Naive thymus-derived CD4-positive, alpha-beta T cell (primary cell): ENCODE data around the gene SRRM5. TPM values are rescaled to one million over a fixed set of nuclear protein-coding genes. Genes with fewer than 3 reads are reported as not detected.

Experiments
- ATAC-seq: fragments of 150-1000 bp; cut with Tn5 transposase; 2 replicates; pipeline ENCODE4 v1.10.0; 2021; ENCODE audit warnings: mild to moderate bottlenecking, moderate library complexity
- CTCF ChIA-PET: fragments of 350-600 bp; sonication (Branson Sonifier 250); formaldehyde crosslinking; loops from one replicate; lab custom pipeline; 2021; ENCODE audit warnings: antibody characterized with exemption; lab: Charles Lee
- POLR2A ChIA-PET: fragments of 350-600 bp; sonication (Branson Sonifier 250); formaldehyde crosslinking; loops from one replicate; lab custom pipeline; 2021; ENCODE audit warnings: antibody characterized with exemption, inconsistent platforms; lab: Charles Lee
- DNase-seq, 9 donors: peaks; one replicate each; pipeline versions ENCODE4 v3.0.0 to v3.0.0-alpha.2; 2020 to 2022; ENCODE audit warnings: mixed read lengths in 1 of 9
- H3K27ac ChIP-seq: one replicate; pipeline ENCODE4 v1.7.0; 2013; ENCODE audit warnings: mild to moderate bottlenecking, low read depth, low read length, moderate library complexity
- H3K27me3 ChIP-seq, 2 donors: one replicate each; pipeline ENCODE4 v1.7.0; 2013; ENCODE audit warnings: low read length in 2 of 2, mild to moderate bottlenecking in 2 of 2, moderate library complexity in 2 of 2; ENCODE audit not compliant: control insufficient read depth in 2 of 2, insufficient read depth in 2 of 2
- H3K36me3 ChIP-seq, 3 experiments: 1 replicate in 2 of 3; 2 replicates in 1 of 3; pipeline ENCODE4 v1.7.0; 2013; ENCODE audit warnings: low read length in 3 of 3, mild to moderate bottlenecking in 3 of 3, moderate library complexity in 1 of 3; ENCODE audit not compliant: insufficient read depth in 3 of 3, control insufficient read depth in 2 of 3
- H3K4me1 ChIP-seq, 2 donors: one replicate each; pipeline ENCODE4 v1.7.0; 2013; ENCODE audit warnings: low read length in 2 of 2, mild to moderate bottlenecking in 2 of 2, moderate library complexity in 1 of 2; ENCODE audit not compliant: control insufficient read depth in 2 of 2, insufficient read depth in 2 of 2
- H3K4me3 ChIP-seq: 2 replicates; pipeline ENCODE4 v1.7.0; 2013; ENCODE audit warnings: mild to moderate bottlenecking, low read length
- H3K9me3 ChIP-seq, 3 experiments: 1 replicate in 2 of 3; 2 replicates in 1 of 3; pipeline ENCODE4 v1.7.0; 2013; ENCODE audit warnings: low read length in 3 of 3; ENCODE audit not compliant: control insufficient read depth in 2 of 3
- H3K27ac Mint-ChIP-seq, 9 donors: one replicate each; pipeline ENCODE4 v1.8.0; 2020 to 2022; ENCODE audit warnings: mixed read lengths in 9 of 9, mild to moderate bottlenecking in 8 of 9, moderate library complexity in 5 of 9, inconsistent platforms in 2 of 9
- H3K27me3 Mint-ChIP-seq, 5 donors: one replicate each; pipeline ENCODE4 v1.8.0; 2021 to 2022; ENCODE audit warnings: mixed read lengths in 5 of 5, mild to moderate bottlenecking in 1 of 5
- H3K36me3 Mint-ChIP-seq, 5 donors: one replicate each; pipeline ENCODE4 v1.8.0; 2020 to 2022; ENCODE audit warnings: mixed read lengths in 5 of 5, mild to moderate bottlenecking in 3 of 5, inconsistent platforms in 1 of 5
- H3K4me1 Mint-ChIP-seq, 7 donors: one replicate each; pipeline ENCODE4 v1.8.0; 2020 to 2022; ENCODE audit warnings: mixed read lengths in 7 of 7, mild to moderate bottlenecking in 3 of 7, inconsistent platforms in 1 of 7
- H3K4me3 Mint-ChIP-seq, 10 donors: one replicate each; pipeline ENCODE4 v1.8.0; 2020 to 2022; ENCODE audit warnings: mild to moderate bottlenecking in 10 of 10, mixed read lengths in 10 of 10, moderate library complexity in 6 of 10, inconsistent platforms in 2 of 10
- H3K9me3 Mint-ChIP-seq, 11 donors: one replicate each; pipeline ENCODE4 v1.8.0; 2020 to 2022; ENCODE audit warnings: mixed read lengths in 11 of 11, mild to moderate bottlenecking in 4 of 11, inconsistent platforms in 1 of 11, moderate library complexity in 1 of 11
- intact Hi-C, 2 donors: fragments of 100-400 bp; cut with micrococcal nuclease; formaldehyde crosslinking; loops; one replicate each; pipeline ENCODE4 v1.15.1; 2023
- polyA plus RNA-seq, 2 donors: library from polyadenylated mRNA; unstranded; fragments of 300-500 nt; fragmentation: Illumina TruSeq; gene quantifications; one replicate each; pipeline ENCODE4 v1.2.3, GENCODE V29; 2021
- total RNA-seq, 6 experiments: library from RNA in 5 of 6; stranded (reverse) in 5 of 6; gene quantifications; 1 replicate in 5 of 6; 2 replicates in 1 of 6; pipeline ENCODE4 v1.2.3 and lab custom pipeline; 2021 to 2026

Gene SRRM5
- total and polyA plus RNA-seq, 7 experiments from 2014 or later = 0.56 to 1.7 (median 1.1) TPM

DNA sequence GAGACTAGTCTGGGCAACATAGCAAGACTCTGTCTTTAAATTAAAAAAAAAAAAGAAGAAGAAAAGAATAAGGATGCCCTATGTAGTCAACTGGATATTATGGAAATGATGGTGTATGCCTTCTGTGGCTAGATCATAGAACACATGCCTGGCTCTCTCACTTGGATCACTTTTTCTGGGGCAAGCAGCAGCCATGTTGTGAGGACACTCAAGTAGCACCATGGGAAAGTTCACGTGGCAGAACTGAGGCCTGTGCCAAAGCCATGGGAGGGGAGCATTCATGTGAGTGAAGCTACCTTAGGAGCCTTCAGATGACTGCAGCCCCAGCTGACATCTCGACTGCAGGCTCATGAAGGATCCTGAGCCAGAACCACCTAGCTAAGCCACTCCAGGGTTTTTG, 46.1 kb downstream of the SRRM5 start:
- H3K27ac Mint-ChIP-seq = no peak overlapping the region
- peaks cover 13 to 62% (median 43%) of the 10 kb centered on the region in 5 donors for H3K36me3 Mint-ChIP-seq
- H3K4me1 Mint-ChIP-seq = peaks cover 0 to 3% (median 0%) of the 10 kb centered on the region in 7 donors
- DNase-seq (peak in 1 of 9 donors; percentile 1), ATAC-seq (peak; percentile 23)
- no peaks in the 10 kb centered on the region for H3K27me3 ChIP-seq
- no peaks in the 10 kb centered on the region for H3K27me3 Mint-ChIP-seq
- H3K36me3 ChIP-seq = peaks cover 0 to 6% (median 0%) of the 10 kb centered on the region in 3 experiments
- H3K4me3 Mint-ChIP-seq = no peak overlapping the region
- intact Hi-C loops = no loop called here
- H3K9me3 Mint-ChIP-seq = peaks cover 0 to 16% (median 6%) of the 10 kb centered on the region in 11 donors
- no peaks in the 10 kb centered on the region for H3K4me1 ChIP-seq
- ChIA-PET CTCF (no interaction called here), POLR2A (no interaction called here)
- no peaks in the 10 kb centered on the region for H3K9me3 ChIP-seq
- H3K27ac ChIP-seq = no peak overlapping the region
- no peak overlapping the region for H3K4me3 ChIP-seq

DNA sequence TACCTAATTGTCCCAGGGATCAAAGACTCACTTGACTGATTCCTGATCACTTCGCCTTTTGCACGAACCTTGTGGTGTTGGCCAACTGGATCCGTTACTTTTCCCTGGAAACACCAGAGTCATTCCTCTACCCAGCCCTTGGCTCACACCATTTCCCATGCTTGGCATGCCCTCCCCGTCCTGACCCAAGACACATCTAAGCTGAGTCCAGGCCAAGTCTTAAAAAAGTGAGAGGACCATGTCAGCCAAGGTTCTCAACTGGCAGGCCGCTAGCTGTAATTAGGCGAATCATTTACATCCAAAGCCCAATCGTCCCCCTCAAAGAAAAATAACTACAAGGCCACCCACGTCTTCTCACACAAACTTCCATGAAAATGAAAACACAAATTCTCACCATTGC, 46.6 kb downstream of the SRRM5 start:
- peaks cover 0 to 16% (median 6%) of the 10 kb centered on the region in 11 donors for H3K9me3 Mint-ChIP-seq
- Histone ChIP-seq H3K36me3 (peaks cover 0 to 6% (median 0%) of the 10 kb centered on the region in 3 experiments), H3K4me1 (peaks cover 0 to 4% of the 10 kb centered on the region in 2 donors), H3K27me3 (no peaks in the 10 kb centered on the region), H3K27ac (no peak overlapping the region), H3K9me3 (no peaks in the 10 kb centered on the region), H3K4me3 (no peak overlapping the region)
- CTCF ChIA-PET = no interaction called here
- DNase-seq (peak in 1 of 9 donors; percentile 2), ATAC-seq (no peak)
- intact Hi-C loops = no loop called here
- H3K36me3 Mint-ChIP-seq = peaks cover 13 to 60% (median 39%) of the 10 kb centered on the region in 5 donors
- H3K4me1 Mint-ChIP-seq = peaks cover 2 to 6% (median 4%) of the 10 kb centered on the region in 7 donors
- H3K4me3 Mint-ChIP-seq = no peak overlapping the region
- no peak overlapping the region for H3K27ac Mint-ChIP-seq
- POLR2A ChIA-PET = no interaction called here
- H3K27me3 Mint-ChIP-seq = no peaks in the 10 kb centered on the region

DNA sequence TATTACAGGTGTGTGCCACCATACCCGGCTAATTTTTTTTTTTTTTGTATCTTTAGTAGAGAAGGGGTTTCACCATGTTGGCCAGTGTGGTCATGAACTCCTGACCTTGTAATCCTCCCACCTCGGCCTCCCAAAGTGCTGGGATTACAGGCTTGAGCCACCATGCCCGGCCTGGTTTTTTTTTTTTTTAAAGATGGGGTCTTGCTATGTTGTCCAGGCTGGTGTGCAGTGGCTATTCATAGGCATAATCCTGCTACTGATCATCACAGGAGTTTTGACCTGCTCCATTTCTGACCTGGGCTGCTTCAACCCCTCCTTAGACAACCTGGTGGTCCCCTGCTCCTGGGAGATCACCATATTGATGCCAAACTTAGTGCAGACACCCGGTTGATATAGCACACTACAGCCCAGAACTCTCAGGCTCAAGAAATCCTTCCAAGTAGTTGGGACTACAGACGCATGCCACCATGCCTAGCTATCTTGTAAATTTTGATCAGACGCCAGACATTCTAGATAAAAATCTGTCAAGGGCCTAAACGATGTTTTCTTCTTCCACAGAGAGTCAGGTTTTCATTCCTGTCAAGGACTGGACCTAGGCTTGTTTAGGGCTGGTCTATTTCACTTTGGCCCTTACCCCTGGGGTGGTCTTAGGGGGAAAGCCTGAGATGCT, 48.5 kb downstream of the SRRM5 start:
- DNase-seq (no peak), ATAC-seq (no peak)
- H3K4me3 ChIP-seq = no peak overlapping the region
- peaks cover 11 to 65% (median 32%) of the 10 kb centered on the region in 5 donors for H3K36me3 Mint-ChIP-seq
- intact Hi-C loops = no loop called here
- peaks cover 7 to 22% of the 10 kb centered on the region in 2 donors for H3K4me1 ChIP-seq
- H3K27me3 ChIP-seq = no peaks in the 10 kb centered on the region
- peaks cover 18 to 25% (median 23%) of the 10 kb centered on the region in 7 donors for H3K4me1 Mint-ChIP-seq
- ChIA-PET POLR2A (no interaction called here), CTCF (no interaction called here)
- no peaks in the 10 kb centered on the region for H3K9me3 ChIP-seq
- no peak overlapping the region for H3K27ac ChIP-seq
- peaks cover 0 to 16% (median 6%) of the 10 kb centered on the region in 11 donors for H3K9me3 Mint-ChIP-seq
- H3K36me3 ChIP-seq = peaks cover 0 to 4% (median 0%) of the 10 kb centered on the region in 3 experiments
- H3K27ac Mint-ChIP-seq = no peak overlapping the region
- H3K27me3 Mint-ChIP-seq = no peaks in the 10 kb centered on the region
- no peak overlapping the region for H3K4me3 Mint-ChIP-seq

DNA sequence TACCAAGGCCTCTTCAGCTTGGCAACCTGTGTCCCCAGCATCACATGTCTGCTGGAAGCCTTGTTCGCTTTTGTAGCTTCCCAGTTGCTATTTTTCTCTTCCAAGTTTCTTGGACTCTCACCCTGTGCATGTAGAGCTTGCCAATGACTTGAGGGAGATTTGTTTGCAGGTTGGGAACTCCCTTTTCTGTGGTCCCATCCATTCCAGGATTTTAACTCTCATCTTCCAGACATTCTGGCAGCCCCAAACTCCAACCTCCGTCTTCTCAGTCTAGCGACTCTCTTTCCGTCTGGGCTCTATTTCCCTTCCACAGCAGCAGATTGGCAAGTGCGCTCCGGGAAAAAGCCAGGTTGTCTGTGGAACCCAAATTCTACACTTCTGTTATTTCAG, 49.1 kb downstream of the SRRM5 start:
- Mint-ChIP-seq H3K27me3 (no peaks in the 10 kb centered on the region), H3K4me1 (peaks cover 18 to 26% (median 23%) of the 10 kb centered on the region in 7 donors), H3K4me3 (no peak overlapping the region), H3K9me3 (peaks cover 0 to 16% (median 6%) of the 10 kb centered on the region in 11 donors), H3K27ac (no peak overlapping the region), H3K36me3 (peaks cover 6 to 61% (median 28%) of the 10 kb centered on the region in 5 donors)
- H3K36me3 ChIP-seq = no peaks in the 10 kb centered on the region
- H3K4me3 ChIP-seq = no peak overlapping the region
- no peak for ATAC-seq
- H3K27me3 ChIP-seq = no peaks in the 10 kb centered on the region
- intact Hi-C loops = no loop called here
- DNase-seq = no peak
- ChIA-PET POLR2A (no interaction called here), CTCF (no interaction called here)
- no peak overlapping the region for H3K27ac ChIP-seq
- peaks cover 7 to 22% of the 10 kb centered on the region in 2 donors for H3K4me1 ChIP-seq
- H3K9me3 ChIP-seq = no peaks in the 10 kb centered on the region

DNA sequence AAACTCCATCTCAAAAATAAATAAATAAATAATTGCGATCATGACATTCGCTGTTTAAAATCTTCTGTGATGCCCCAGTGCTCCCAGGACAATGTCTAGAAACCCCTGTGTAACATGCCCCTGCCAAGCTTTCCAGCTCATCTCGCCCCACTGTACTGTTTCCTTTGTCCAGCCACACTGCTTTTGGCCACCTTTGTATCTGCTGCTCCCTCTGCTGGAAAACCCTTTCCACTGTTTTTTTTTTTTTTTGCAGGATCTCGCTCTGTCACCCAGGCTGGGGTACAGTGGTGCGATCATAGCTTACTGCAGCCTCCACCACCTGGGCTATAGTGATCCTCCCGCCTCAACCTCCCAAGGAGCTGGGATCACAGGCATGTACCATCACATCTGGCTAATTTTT, 50.6 kb downstream of the SRRM5 start:
- CTCF ChIA-PET = no interaction called here
- H3K4me3 ChIP-seq = no peak overlapping the region
- Mint-ChIP-seq H3K9me3 (peaks cover 0 to 16% (median 6%) of the 10 kb centered on the region in 11 donors), H3K27me3 (no peaks in the 10 kb centered on the region), H3K27ac (no peak overlapping the region), H3K36me3 (peaks cover 6 to 59% (median 23%) of the 10 kb centered on the region in 5 donors), H3K4me3 (no peak overlapping the region), H3K4me1 (peaks cover 21 to 33% (median 29%) of the 10 kb centered on the region in 7 donors)
- H3K36me3 ChIP-seq = no peaks in the 10 kb centered on the region
- ATAC-seq = no peak
- peaks cover 8 to 25% of the 10 kb centered on the region in 2 donors for H3K4me1 ChIP-seq
- DNase-seq = no peak
- H3K27ac ChIP-seq = no peak overlapping the region
- no peaks in the 10 kb centered on the region for H3K27me3 ChIP-seq
- intact Hi-C loops = no loop called here
- H3K9me3 ChIP-seq = no peaks in the 10 kb centered on the region
- POLR2A ChIA-PET = interaction anchor here (0.6 kb wide), 2 partner anchors 9 kb away, joined by 3 to 4 read pairs; no protein-coding TSS in a partner anchor

DNA sequence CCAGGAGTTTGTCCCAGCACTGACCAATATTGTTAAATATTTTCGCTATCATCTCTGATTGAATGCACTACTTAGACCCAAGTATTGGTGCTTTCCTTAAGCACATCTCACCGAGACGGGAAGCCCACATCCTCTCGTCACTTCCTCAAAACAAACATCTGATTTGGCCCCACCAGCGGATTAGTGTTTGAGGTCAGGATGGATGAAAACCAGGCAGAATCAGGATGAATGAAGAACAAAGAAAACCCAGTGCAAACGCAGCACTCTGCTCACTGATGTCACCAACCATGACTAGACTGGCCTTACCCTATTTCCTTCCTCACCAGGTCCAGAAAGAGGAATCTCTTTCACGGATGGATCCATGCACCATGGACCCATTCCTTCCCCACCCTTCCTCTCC, 52.1 kb downstream of the SRRM5 start:
- Mint-ChIP-seq H3K36me3 (peaks cover 0 to 53% (median 20%) of the 10 kb centered on the region in 5 donors), H3K27ac (peak overlapping the region; percentile 23 to 85 (median 71)), H3K27me3 (no peaks in the 10 kb centered on the region), H3K9me3 (peaks cover 0 to 8% (median under 1%) of the 10 kb centered on the region in 11 donors), H3K4me1 (peaks cover 29 to 44% (median 38%) of the 10 kb centered on the region in 7 donors), H3K4me3 (peak overlapping the region; percentile 26 to 78 (median 58))
- ATAC-seq (peak; percentile 1), DNase-seq (peak in 7 of 9 donors; percentile 34 to 68 (median 58))
- CTCF ChIA-PET = interaction anchor here (0.6 kb wide), 1 partner anchor 53 kb away, joined by 3 read pairs; no protein-coding TSS in a partner anchor
- POLR2A ChIA-PET = no interaction called here
- Histone ChIP-seq H3K4me1 (peaks cover 16 to 32% of the 10 kb centered on the region in 2 donors), H3K9me3 (no peaks in the 10 kb centered on the region), H3K4me3 (no peak overlapping the region), H3K27me3 (no peaks in the 10 kb centered on the region), H3K27ac (no peak overlapping the region), H3K36me3 (no peaks in the 10 kb centered on the region)
- intact Hi-C loops = no loop called here
